ENCODE data around the gene PAGR1. TPM values are rescaled to one million over a fixed set of nuclear protein-coding genes. Genes with fewer than 3 reads are reported as not detected.

PAGR1 gene
- total and polyA plus RNA-seq, 4 donors, result 7.3 to 18.7 (median 14.0) TPM

- H3K36me3 ChIP-seq (ENCODE audit: control insufficient read depth in 4 of 4, insufficient read depth in 3 of 4, low read depth in 1 of 4, low read length in 3 of 4), result peaks cover 2 to 10% (median 4%) of the 10 kb centered on the region in 4 donors
- no peaks in the 10 kb centered on the region for H3K9me3 ChIP-seq (ENCODE audit: control insufficient read depth in 4 of 4, low read length in 3 of 4)
- H3K4me1 ChIP-seq (ENCODE audit: control insufficient read depth in 4 of 4, insufficient read depth in 4 of 4, low read length in 3 of 4), result peaks cover 18 to 56% (median 36%) of the 10 kb centered on the region in 4 donors
- no peak overlapping the region for H3K9ac ChIP-seq (ENCODE audit: low read depth in 1 of 2, low read length in 2 of 2)
- no peak for TF ChIP-seq HNF4G (IDR thresholded peaks at IDR 0.05)
- TF ChIP-seq FOXA2 (IDR thresholded peaks at IDR 0.05), result no peak
- TF ChIP-seq JUND (IDR thresholded peaks at IDR 0.05), result no peak
- TF ChIP-seq RXRA (IDR thresholded peaks at IDR 0.05), result no peak
- no peak for TF ChIP-seq FOXA1 (IDR thresholded peaks at IDR 0.05)
- H3K27ac ChIP-seq (ENCODE audit: low read depth in 1 of 2, low read length in 2 of 2), result no peak overlapping the region
- no peak for DNase-seq (ENCODE audit: low spot score)
- H3K27me3 ChIP-seq (ENCODE audit: control insufficient read depth in 4 of 4, insufficient read depth in 4 of 4, low read length in 3 of 4), result no peaks in the 10 kb centered on the region
- 87% methylated on average over 9 of the region's 9 CpGs for WGBS
- no peak overlapping the region for H3K4me3 ChIP-seq (ENCODE audit: low read depth in 1 of 3, low read length in 3 of 3)
Measured at GRCh38 chr16:29812754-29813643, 3.0 kb upstream of the PAGR1 start.

GRCh38 chr16:29813644-29814562 is 2.0 kb upstream of the PAGR1 start:
- Histone ChIP-seq H3K4me3 (ENCODE audit: low read depth in 1 of 3, low read length in 3 of 3) (no peak overlapping the region), H3K27me3 (ENCODE audit: control insufficient read depth in 4 of 4, insufficient read depth in 4 of 4, low read length in 3 of 4) (no peaks in the 10 kb centered on the region), H3K4me1 (ENCODE audit: control insufficient read depth in 4 of 4, insufficient read depth in 4 of 4, low read length in 3 of 4) (peaks cover 16 to 51% (median 32%) of the 10 kb centered on the region in 4 donors), H3K9ac (ENCODE audit: low read depth in 1 of 2, low read length in 2 of 2) (no peak overlapping the region), H3K36me3 (ENCODE audit: control insufficient read depth in 4 of 4, insufficient read depth in 3 of 4, low read depth in 1 of 4, low read length in 3 of 4) (peaks cover 0 to 6% (median 4%) of the 10 kb centered on the region in 4 donors), H3K9me3 (ENCODE audit: control insufficient read depth in 4 of 4, low read length in 3 of 4) (no peaks in the 10 kb centered on the region), H3K27ac (ENCODE audit: low read depth in 1 of 2, low read length in 2 of 2) (no peak overlapping the region)
- 86% methylated on average over 24 of the region's 24 CpGs for WGBS
- no peak for TF ChIP-seq JUND (IDR thresholded peaks at IDR 0.05)
- no peak for TF ChIP-seq EGR1 (IDR thresholded peaks at IDR 0.05; ENCODE audit: low read depth in 2 of 2)
- no peak for TF ChIP-seq TAF1 (conservative IDR thresholded peaks at IDR 0.05)
- TF ChIP-seq CTCF (IDR thresholded peaks at IDR 0.05; ENCODE audit: low read depth, low read length, missing input control), result no peak
- no peak for DNase-seq (ENCODE audit: low spot score)

- Histone ChIP-seq H3K9ac (ENCODE audit: low read depth in 1 of 2, low read length in 2 of 2) (no peak overlapping the region), H3K27ac (ENCODE audit: low read depth in 1 of 2, low read length in 2 of 2) (no peak overlapping the region), H3K4me3 (ENCODE audit: low read depth in 1 of 3, low read length in 3 of 3) (no peak overlapping the region), H3K36me3 (ENCODE audit: control insufficient read depth in 4 of 4, insufficient read depth in 3 of 4, low read depth in 1 of 4, low read length in 3 of 4) (peaks cover 0 to 9% (median under 1%) of the 10 kb centered on the region in 4 donors), H3K27me3 (ENCODE audit: control insufficient read depth in 4 of 4, insufficient read depth in 4 of 4, low read length in 3 of 4) (no peaks in the 10 kb centered on the region), H3K4me1 (ENCODE audit: control insufficient read depth in 4 of 4, insufficient read depth in 4 of 4, low read length in 3 of 4) (peaks cover 15 to 51% (median 34%) of the 10 kb centered on the region in 4 donors), H3K9me3 (ENCODE audit: control insufficient read depth in 4 of 4, low read length in 3 of 4) (no peaks in the 10 kb centered on the region)
- WGBS, result 86% methylated on average over 5 of the region's 5 CpGs
- no peak for DNase-seq (ENCODE audit: low spot score)
- TF ChIP-seq TAF1 (conservative IDR thresholded peaks at IDR 0.05) (no peak), RAD21 (IDR thresholded peaks at IDR 0.05) (no peak), CTCF (IDR thresholded peaks at IDR 0.05; ENCODE audit: low read depth, low read length, missing input control) (no peak), EGR1 (IDR thresholded peaks at IDR 0.05; ENCODE audit: low read depth in 2 of 2) (no peak), ZBTB33 (IDR thresholded peaks at IDR 0.05) (no peak), GABPA (IDR thresholded peaks at IDR 0.05 in 1 of 2, conservative IDR thresholded peaks at IDR 0.05 in 1 of 2) (no peak), NR2F2 (IDR thresholded peaks at IDR 0.05) (no peak), ATF3 (IDR thresholded peaks at IDR 0.05) (no peak), FOXA2 (IDR thresholded peaks at IDR 0.05) (no peak), REST (IDR thresholded peaks at IDR 0.05) (no peak)
Measured at GRCh38 chr16:29814592-29814991, 1.4 kb upstream of the PAGR1 start.

All from liver (tissue), 9 donors.